ENCODE data around the gene RHOT2. TPM values are rescaled to one million over a fixed set of nuclear protein-coding genes. Genes with fewer than 3 reads are reported as not detected.

The RHOT2 gene
- total RNA-seq, 1 donor from 2014 or later, result 207 TPM

GRCh38 chr16:634996-635395, 32.9 kb upstream of the RHOT2 start:
- Mint-ChIP-seq H3K9me3 (no peaks in the 10 kb centered on the region), H3K27me3 (ENCODE audit: low read depth) (no peaks in the 10 kb centered on the region), H3K4me1 (peaks cover 10% of the 10 kb centered on the region), H3K4me3 (peak overlapping the region; percentile 62), H3K36me3 (no peaks in the 10 kb centered on the region), H3K27ac (peak overlapping the region; percentile 30)
- TF ChIP-seq CTCF (IDR thresholded peaks at IDR 0.05; ENCODE audit: unreplicated experiment), result no peak
- DNase-seq (ENCODE audit: low spot score in 2 of 2, unreplicated experiment in 2 of 2), result no peak

GRCh38 chr16:635573-636205, 32.2 kb upstream of the RHOT2 start:
- TF ChIP-seq CTCF (IDR thresholded peaks at IDR 0.05; ENCODE audit: unreplicated experiment), result no peak
- H3K27ac Mint-ChIP-seq, result no peak overlapping the region
- DNase-seq (ENCODE audit: low spot score in 2 of 2, unreplicated experiment in 2 of 2), result no peak
- H3K9me3 Mint-ChIP-seq, result no peaks in the 10 kb centered on the region
- no peaks in the 10 kb centered on the region for H3K36me3 Mint-ChIP-seq
- H3K27me3 Mint-ChIP-seq (ENCODE audit: low read depth), result no peaks in the 10 kb centered on the region
- H3K4me1 Mint-ChIP-seq, result peaks cover 6% of the 10 kb centered on the region
- H3K4me3 Mint-ChIP-seq, result peak overlapping the region; percentile 98

DNA sequence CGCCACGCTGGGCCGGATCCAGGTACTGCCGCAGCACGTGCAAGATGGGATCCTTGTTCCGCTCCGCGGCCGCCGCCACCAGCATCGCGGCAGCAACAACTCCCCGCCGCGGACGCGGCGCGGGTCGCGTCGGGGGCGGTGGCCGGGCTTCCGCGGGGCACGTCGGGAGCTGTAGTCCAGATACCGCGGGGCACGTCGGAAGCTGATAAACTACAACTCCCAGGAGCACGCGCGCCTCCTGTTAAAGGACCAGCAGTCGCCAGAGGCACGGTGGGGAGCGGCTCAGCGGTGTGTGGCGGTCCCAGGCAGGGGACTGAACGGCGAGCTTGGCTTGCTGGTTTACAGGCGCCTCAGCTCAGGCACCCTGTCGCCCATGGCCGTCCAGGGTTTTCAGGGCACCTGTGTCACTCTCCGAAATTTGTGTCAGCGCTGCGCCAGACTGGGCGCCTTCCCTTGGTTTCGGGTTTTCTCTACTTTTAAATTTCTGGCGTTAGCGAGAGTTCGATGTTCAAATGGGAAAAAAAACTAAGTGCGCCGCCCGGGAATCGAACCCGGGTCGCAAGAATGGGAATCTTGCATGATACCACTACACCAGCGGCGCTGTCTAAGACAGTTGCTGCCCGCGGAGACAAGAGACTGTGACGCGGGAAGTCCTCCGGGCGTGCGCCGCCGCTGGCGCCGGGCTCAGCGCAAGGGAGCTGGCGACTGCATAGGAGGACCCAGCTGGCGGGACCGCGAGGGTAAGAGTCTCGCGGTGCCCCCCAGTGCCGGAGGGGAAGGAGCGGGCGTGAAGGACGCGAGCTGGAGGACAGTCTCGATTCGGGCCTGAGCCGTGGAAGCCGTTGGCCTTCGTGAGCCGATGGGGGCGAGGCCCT, 31.5 kb upstream of the RHOT2 start, which contains the start of gene METTL26:
METTL26 (minus strand) TSS at position 100 of the 875 bp plus-strand sequence; CDS start at position 85, 15 bp downstream.
- peaks cover 6% of the 10 kb centered on the region for H3K4me1 Mint-ChIP-seq
- peak; percentile 89 to 98 for DNase-seq (ENCODE audit: low spot score in 2 of 2, unreplicated experiment in 2 of 2)
- H3K27ac Mint-ChIP-seq, result peak within 1 kb of the TSS; percentile 99
- no peaks in the 10 kb centered on the region for H3K27me3 Mint-ChIP-seq (ENCODE audit: low read depth)
- H3K36me3 Mint-ChIP-seq, result no peaks in the 10 kb centered on the region
- H3K4me3 Mint-ChIP-seq, result peak within 1 kb of the TSS; percentile 98
- no peaks in the 10 kb centered on the region for H3K9me3 Mint-ChIP-seq
- TF ChIP-seq CTCF (IDR thresholded peaks at IDR 0.05; ENCODE audit: unreplicated experiment), result no peak

- Mint-ChIP-seq H3K27me3 (ENCODE audit: low read depth) (no peaks in the 10 kb centered on the region), H3K9me3 (no peaks in the 10 kb centered on the region), H3K36me3 (no peaks in the 10 kb centered on the region), H3K27ac (no peak overlapping the region), H3K4me3 (peak overlapping the region; percentile 98), H3K4me1 (peaks cover 6% of the 10 kb centered on the region)
- no peak for DNase-seq (ENCODE audit: low spot score in 2 of 2, unreplicated experiment in 2 of 2)
- TF ChIP-seq CTCF (IDR thresholded peaks at IDR 0.05; ENCODE audit: unreplicated experiment), result no peak
These were observed 30.6 kb upstream of the RHOT2 start for GRCh38 chr16:637081-638018.

DNA sequence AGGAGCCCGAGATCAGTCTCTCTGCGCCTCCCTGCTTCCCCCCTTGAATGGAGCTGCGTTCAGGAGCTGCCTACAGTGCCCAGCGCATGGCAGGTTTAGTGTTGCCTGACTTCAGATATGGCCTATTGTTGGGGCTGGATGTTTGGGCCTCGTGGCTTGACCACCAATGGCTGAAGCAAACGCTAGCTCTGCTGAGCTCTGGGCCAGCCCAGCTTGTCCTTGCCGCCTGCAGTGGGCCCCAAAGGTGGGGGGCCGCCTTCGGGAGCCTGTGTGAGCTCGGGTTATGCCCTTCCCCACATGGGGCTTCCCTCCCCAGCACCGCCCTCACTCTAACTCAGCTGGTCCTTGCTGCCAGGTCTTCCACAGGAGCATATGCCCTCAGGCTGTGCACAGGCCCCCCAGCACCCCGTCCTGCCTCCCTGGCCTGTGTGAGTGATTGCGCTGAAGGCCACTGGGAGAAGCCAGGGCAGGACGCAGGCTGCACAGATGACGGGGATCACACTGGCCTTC, 29.8 kb upstream of the RHOT2 start:
- H3K9me3 Mint-ChIP-seq, result no peaks in the 10 kb centered on the region
- peaks cover 6% of the 10 kb centered on the region for H3K4me1 Mint-ChIP-seq
- H3K4me3 Mint-ChIP-seq, result peak overlapping the region; percentile 55
- no peak for DNase-seq (ENCODE audit: low spot score in 2 of 2, unreplicated experiment in 2 of 2)
- no peaks in the 10 kb centered on the region for H3K27me3 Mint-ChIP-seq (ENCODE audit: low read depth)
- TF ChIP-seq CTCF (IDR thresholded peaks at IDR 0.05; ENCODE audit: unreplicated experiment), result no peak
- no peaks in the 10 kb centered on the region for H3K36me3 Mint-ChIP-seq
- H3K27ac Mint-ChIP-seq, result no peak overlapping the region
